NT2/D1 (cell line): ENCODE data around the gene VPS45.

Experiments used
- SUZ12 ChIP-seq: IDR thresholded peaks from 2 replicates; pipeline ENCODE4 v1.6.1; 2011; ENCODE audit not compliant: insufficient read length, insufficient read depth; ENCODE audit errors: extremely low read depth
- YY1 ChIP-seq: IDR thresholded peaks from 2 replicates; pipeline ENCODE4 v1.6.1; 2011; ENCODE audit not compliant: insufficient read length, insufficient read depth

DNA sequence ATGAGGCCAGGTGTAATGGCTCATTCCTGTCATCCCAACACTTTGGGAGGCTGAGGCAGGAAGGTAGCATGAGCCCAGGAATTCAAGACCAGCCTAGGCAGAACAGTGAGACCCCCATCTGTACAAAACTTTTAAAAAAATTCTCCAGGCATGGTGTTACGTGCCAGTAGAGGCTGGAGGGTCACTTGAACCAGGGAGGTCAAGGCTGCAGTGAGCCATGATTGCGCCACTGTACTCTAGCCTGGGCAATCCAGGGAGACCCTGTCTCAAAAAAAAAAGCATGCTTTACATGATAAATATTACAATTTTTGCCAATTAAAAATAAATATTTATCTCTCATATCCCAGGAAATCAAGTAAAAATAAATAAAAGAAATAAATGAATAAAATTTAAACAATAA, 17.6 kb upstream of the VPS45 start:
- TF ChIP-seq YY1 (no peak), SUZ12 (no peak)
